ENCODE measurements around the gene ANO6.

ANO6 gene

DNA sequence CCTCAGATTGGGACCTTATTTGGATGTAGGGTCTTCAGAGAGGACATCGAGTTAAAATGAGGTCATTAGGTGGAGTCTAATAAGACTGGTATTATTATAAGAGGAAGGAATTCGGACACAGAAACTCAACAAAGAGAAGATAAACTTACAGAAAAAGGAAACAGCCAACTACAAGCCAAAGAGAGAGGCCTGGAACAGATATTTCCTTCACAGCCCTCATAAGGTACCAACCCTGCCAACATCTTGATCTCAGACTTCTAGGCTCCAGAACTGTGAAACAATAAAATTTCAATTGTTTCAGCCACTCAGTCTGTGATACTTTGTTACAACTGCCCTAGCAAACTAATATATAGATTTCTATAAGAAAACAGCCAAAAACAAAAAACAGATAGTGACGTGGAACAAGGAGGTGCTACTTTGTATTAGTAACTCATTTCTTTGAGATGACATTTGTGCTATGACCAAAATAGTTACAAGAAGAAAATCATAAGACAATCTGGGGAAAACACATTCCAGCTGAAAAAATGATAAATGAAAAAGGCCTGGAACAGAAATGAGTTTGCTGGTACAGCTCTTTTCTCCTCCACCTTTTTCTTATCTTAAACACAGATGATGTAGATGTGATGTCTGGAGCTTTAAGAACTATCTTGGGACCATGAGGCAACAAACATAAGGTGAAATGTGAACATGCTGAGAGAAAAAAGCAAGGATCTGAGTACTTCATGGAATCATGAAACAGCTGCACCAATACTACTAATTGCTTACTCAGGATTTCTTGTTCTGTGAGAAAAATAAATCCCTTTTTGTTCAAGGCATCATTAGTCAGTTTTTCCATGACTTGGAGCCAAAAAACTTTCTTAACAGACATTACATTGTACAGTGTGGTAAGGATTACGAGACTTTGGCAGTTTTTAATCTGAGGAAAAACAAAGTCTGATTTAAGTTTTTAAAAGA, 243.2 kb downstream of the ANO6 start:
- DNase-seq (ENCODE audit: low spot score): peak; percentile 58

DNA sequence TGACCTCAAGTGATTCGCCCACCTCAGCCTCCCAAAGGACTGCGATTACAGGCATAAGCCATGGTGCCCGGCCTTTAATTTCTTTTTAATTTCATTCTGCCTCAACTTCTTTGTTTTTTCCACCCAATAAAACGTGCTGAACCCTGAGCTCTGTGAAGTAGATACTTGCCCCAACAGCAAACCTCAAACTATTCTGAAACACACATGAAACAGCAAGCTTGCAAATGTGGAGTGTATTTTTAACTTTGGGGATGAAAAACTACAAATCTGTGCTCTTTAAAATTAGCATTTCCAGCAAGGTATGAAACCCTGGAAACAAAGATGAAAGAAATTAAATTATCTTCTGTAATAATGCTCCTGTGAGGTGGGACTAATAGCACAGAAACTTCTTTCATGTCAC, 246.6 kb downstream of the ANO6 start:
- DNase-seq (ENCODE audit: low spot score): no peak

DNA sequence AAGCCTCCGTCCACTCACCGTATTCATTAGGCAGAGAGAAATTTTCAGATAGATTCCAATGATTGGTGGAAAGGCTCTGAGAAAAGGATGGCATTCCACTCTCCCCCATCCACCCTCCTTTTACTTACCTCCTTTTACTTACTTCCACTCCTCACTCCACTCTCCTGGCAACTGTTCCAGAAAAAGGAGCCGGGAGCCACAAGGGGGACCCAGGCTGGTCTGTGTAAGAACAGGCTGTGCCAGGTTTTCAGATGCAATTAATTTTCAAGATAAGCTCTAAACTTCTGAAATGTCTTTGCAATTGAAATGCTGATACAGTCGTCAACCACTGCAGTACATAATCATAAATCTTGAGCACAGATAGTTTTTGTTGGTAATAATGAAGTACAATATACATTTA, 248.8 kb downstream of the ANO6 start:
- DNase-seq (ENCODE audit: low spot score): no peak

DNA sequence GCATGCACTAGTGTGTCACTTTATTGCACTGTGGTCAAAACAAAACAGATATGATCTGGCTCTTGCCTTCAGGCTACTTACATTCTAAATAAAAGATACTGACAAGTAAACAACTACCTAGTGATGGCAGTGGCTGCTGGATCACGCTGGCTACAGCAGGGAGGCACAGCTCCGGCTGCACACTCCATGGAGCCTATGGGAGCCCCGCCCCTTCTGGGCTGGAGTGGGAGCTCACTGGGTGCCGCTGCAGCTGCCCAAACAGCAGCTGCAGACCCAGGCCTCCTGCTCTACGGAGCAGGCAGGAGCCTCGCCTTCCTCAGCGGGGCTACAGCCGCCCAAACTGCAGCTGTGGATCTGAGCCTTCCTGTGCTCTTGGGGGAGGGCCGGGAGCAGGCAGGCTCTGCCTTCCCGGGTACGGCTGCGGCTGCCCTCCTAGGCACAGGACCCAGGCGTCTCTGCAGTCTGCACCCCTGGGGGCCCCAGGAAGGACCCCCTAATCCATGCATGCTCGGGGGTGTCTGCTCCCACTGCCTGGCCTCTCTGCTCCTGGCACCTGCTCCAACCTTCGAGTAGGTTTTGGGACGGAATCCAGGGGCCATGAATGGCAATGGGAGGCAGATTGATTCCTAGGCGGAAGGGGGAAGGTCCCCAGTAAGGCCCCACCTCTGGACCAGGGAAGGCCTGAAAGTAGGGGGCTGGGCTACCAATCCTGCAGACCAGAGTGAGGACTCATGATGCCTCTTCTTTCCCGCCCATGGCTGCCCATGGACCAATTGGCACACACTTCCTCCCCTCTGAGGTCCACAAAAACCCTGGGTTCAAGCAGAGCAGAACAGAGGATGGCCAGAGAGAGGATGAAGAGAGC, 253.1 kb downstream of the ANO6 start:
- no peak for DNase-seq (ENCODE audit: low spot score)

DNA sequence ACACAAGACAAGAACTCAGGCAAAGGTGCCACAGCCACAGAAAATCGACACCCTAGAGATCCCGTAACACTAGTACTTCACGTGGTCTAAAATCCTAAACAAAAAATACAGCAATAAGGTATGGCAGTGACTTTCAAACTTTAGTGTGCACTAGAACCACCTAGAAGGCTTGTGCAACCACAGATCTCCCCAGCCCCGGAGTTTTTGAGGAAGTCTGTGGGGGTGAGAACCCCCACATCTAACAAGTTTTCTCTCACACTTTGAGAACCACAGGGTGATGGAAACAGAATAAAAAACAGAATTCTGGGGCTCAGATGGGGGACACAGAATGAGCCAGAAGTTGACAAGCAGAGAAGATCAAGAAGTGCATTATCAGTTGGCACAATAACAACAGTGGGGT, 254.0 kb downstream of the ANO6 start:
- no peak for DNase-seq (ENCODE audit: low spot score)

DNA sequence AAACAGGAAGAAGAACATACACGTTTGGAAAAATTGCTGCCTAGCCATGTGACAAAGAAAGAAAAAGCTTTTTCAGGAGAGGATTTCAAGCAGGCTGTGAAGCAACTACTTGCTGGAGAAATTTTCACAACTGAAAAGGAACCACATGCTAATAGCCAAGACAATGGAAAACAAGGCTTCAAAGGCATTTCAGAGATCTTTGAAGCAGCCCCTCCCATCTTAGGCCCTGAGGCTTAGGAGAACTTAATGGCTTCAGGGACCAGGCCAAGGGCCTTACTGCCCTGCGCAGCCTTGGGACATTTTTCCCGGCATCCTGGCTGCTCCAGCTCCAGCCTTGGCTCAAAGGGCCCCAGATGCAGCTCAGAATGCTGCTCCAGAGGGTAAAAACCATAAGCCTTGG, 257.7 kb downstream of the ANO6 start:
- no peak for DNase-seq (ENCODE audit: low spot score)

DNA sequence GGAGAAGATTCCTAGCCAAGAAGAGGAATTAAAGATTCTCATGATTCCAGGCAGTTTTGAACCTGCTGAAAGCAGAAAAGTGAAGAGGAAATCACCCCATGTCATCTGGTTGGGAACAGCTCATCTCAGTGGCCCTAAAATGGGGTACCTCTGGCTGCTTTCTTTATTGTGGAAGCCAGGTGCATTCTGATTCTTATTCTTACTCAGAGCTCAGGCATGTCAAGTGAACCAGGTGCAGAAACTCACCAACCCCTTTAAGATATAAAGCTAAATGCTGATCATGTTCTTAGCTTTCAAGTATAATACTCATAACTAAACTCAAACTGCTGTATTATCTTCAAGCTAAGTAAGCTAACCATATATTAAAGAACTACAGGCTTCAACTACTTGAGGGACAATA, 259.7 kb downstream of the ANO6 start:
- no peak for DNase-seq (ENCODE audit: low spot score)

DNA sequence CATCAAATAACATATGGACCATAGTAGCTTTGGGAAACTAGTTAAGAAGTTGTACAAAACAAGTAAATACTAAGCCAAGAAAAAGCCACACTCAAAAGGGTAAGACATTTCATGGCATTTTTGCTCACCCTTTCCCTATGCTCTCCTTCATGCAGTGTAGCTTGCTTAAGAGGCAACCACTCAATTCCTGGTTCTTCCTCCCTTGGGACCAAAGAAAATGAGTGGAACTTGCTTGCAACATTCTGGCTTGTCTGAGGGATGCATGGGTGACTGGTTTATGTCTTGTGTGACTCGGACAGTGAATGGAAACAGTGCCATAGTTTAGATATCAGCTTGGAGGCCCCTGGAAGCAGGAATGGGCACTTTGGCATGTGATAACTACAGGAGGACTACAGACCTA, 261.6 kb downstream of the ANO6 start:
- DNase-seq (ENCODE audit: low spot score): no peak

DNA sequence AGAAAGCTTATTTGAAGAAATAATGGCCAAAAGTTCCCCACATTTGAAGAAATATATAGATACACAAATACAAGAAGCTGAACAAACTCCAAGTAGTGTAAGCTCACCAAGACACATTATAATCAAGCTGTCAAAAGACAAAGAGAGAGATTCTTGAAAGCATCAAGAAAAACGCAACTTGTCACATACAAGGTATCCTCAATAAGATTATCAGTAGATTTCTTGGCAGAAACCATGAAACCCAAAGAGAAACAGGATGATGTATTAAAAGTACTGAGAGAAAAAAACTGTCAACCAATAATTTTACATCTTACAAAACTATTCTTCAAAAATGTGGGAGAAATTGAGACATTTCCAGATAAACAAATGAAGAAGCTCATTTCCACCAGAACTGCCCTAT, 263.0 kb downstream of the ANO6 start:
- DNase-seq (ENCODE audit: low spot score): no peak

DNA sequence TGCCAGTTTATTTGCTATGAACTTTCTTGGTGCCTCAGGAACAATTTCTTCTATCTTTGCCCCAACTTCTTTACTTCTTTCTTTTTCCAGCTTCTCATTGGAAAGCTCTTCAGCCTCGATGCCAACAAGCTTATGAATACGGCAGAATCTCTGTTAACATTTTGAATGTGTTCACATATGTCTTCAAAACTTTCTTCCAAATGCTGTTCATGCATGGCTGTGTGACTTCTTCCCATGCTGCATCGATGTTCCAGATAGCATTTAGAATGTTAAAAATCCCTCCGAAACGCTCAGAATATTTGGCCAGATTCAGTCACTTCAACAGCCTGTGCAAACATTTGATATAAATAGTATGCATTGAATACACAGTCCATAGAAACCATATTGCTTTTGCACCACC, 265.9 kb downstream of the ANO6 start:
- DNase-seq (ENCODE audit: low spot score): no peak

DNA sequence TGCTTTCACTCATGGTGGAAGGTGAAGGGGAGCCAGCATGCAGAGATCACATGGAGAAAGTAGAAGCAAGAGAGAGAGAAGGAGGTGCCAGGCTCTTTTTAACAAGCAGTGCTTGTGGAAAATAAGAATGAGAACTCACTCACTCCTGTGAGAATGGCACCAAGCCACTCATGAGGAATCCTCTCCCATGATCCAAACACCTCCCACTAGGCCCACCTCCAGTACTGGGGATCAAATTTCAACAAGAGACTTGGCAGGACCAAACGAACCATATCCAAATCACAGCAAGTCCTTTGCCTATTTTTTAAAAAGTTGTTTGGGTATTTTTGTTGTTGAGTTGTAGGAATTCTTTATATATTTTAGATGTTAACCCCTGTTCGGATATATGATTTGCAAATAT, 267.7 kb downstream of the ANO6 start:
- DNase-seq (ENCODE audit: low spot score): no peak

All from COLO829 (cell line).